IMR-90 (cell line): ENCODE measurements around the gene ANKRD9.

Experiments used
- POLR2A ChIP-seq: IDR thresholded peaks from 2 replicates; pipeline ENCODE4 v1.6.1; 2012; ENCODE audit warnings: mild to moderate bottlenecking, low read depth, low read length
- RFX5 ChIP-seq: IDR thresholded peaks from 2 replicates; pipeline ENCODE4 v1.8.0; 2012; ENCODE audit warnings: low read depth, mild to moderate bottlenecking, low read length, moderate library complexity
- TF ChIP-seq, protein P1 (sequence below): conservative IDR thresholded peaks from 2 replicates; pipeline ENCODE4 v1.5.1; 2012; ENCODE audit warnings: mild to moderate bottlenecking, low read depth, low read length, improper control_type of control experiment

DNA sequence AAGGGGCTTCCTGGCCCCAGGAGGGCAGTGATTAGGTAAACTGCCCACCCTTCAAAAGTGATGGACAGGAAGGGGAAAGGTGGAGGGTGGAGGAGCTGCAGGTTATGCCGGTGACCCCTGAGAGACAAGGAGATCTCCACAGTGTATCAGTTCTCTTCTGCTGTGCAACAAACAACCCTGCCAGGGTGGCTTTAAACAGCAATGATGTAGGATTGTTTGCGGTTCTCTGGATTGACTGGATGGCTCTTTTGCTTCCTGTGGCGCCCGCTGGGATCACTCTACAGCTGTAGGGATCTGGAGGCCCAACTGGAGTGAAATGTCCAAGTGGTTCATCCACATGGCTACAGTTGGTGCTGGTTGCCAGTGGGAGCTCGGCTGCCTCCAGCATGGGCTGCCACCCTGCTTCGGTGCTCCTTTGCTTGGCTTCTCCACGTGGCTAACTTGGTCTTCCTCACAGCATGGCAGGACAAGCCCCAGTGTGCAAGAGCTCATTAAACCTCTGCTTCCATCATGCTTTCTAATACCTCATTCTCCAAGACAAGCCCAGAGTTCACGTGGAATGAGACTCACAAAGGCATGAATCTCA is 8.6 kb upstream of the ANKRD9 start:
- TF ChIP-seq POLR2A: no peak
- TF ChIP-seq, protein P1, sequence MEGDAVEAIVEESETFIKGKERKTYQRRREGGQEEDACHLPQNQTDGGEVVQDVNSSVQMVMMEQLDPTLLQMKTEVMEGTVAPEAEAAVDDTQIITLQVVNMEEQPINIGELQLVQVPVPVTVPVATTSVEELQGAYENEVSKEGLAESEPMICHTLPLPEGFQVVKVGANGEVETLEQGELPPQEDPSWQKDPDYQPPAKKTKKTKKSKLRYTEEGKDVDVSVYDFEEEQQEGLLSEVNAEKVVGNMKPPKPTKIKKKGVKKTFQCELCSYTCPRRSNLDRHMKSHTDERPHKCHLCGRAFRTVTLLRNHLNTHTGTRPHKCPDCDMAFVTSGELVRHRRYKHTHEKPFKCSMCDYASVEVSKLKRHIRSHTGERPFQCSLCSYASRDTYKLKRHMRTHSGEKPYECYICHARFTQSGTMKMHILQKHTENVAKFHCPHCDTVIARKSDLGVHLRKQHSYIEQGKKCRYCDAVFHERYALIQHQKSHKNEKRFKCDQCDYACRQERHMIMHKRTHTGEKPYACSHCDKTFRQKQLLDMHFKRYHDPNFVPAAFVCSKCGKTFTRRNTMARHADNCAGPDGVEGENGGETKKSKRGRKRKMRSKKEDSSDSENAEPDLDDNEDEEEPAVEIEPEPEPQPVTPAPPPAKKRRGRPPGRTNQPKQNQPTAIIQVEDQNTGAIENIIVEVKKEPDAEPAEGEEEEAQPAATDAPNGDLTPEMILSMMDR: no peak
- TF ChIP-seq RFX5: no peak
